HG03066 (cell line): ENCODE measurements around the gene CCM2.

ENCODE experiments used
- ATAC-seq: cut with Tn5 transposase; IDR thresholded peaks from one replicate; pipeline ENCODE4 v1.9.1; 2021; ENCODE audit warnings: low read depth; ENCODE audit not compliant: unreplicated experiment

Gene CCM2

GRCh38 chr7:45075871-45076796, 76.1 kb downstream of the CCM2 start:
- no peak for ATAC-seq

DNA sequence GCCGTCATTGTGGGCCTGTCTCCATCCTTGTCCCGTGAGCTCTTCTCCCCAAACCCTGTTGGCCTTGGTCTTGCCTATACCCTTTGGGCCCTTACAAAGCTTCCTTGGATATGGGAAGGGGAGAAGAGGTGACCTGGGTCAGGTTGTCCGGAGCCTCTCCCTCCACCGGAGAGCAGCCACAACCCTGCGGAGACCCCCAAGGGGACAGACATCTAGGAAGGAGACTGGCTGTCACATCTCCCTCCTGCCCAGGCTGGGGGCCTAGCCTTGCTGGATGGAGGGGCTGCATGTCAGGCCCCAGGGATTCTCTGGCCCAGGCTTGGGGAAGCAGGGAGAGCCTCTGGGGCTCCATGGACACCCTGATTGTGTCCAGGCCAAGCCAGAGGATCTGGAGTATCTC, 76.9 kb downstream of the CCM2 start:
- ATAC-seq: no peak

DNA sequence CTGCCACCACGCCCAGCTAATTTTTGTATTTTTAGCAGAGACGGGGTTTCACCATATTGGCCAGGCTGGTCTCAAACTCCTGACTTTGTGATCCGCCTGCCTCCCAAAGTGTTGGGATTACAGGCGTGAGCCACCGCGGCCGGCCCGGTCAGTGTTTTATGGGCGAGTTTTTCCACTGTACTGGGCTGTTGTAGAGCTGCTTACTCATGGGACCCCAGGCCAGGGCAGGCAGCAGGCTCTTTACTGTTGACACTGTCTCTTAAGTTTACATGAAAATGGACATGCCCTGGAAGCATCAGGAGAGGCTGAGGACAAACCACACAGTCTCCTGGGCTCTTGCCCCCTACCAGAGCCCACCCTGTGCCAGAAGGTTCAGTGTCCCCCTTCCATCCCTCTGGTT, 77.6 kb downstream of the CCM2 start:
- no peak for ATAC-seq

DNA sequence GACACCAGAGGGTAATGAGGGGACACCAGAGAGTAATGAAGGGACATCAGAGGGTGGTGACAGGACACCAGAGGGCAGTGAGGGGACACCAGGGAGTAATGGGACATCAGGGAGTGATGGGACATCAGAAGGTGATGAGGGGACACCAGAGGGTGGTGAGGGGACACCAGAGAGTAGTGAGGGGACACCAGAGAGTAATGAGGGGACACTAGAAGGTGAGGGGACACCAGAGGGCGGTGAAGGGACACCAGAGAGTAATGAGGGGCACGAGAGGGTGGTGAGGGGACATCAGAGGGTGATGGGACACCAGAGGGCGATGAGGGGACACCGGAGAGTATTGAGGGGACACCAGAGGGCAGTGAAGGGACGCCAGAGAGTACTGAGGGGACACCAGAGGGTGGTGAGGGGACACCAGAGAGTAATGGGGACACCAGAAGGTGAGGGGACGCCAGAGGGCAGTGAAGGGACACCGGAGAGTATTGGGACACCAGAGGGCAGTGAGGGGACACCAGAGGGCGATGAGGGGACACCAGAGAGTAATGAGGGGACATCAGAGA, 78.2 kb downstream of the CCM2 start:
- ATAC-seq: no peak

GRCh38 chr7:45080265-45080957, 80.4 kb downstream of the CCM2 start:
- no peak for ATAC-seq

- no peak for ATAC-seq
Measured at GRCh38 chr7:45080958-45081669, 81.1 kb downstream of the CCM2 start.

- ATAC-seq: no peak
Measured at GRCh38 chr7:45081670-45081974, 81.6 kb downstream of the CCM2 start.

- no peak for ATAC-seq
Measured at GRCh38 chr7:45082031-45082830, 82.2 kb downstream of the CCM2 start.

DNA sequence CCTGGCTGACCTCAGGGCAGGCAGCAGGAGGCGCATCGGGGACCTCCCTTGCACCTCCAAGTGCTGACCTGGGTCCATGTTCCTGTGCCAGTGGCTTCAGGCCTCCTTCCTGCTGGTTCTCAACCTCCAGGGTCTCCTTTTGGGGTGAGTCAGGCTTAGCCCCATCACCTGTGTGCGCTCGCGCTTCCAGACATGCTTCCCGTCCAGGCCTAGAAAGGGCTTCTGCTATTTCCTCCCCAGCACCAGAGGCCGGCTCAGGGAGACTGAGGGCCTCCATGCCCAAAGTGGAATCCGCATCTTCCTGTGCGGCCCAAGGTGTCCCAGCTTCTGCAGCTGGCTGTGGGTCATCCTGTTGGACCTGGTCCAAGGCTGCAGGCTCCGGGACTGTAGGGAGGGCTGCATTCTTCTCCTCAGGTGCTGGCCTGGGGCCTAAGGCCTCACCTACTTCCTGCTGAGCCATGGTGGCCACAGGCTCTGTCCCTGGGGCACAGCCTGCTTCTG, 82.9 kb downstream of the CCM2 start:
- no peak for ATAC-seq

GRCh38 chr7:45084336-45084735, 84.3 kb downstream of the CCM2 start:
- no peak for ATAC-seq

GRCh38 chr7:45084901-45085618, 85.1 kb downstream of the CCM2 start:
- no peak for ATAC-seq

DNA sequence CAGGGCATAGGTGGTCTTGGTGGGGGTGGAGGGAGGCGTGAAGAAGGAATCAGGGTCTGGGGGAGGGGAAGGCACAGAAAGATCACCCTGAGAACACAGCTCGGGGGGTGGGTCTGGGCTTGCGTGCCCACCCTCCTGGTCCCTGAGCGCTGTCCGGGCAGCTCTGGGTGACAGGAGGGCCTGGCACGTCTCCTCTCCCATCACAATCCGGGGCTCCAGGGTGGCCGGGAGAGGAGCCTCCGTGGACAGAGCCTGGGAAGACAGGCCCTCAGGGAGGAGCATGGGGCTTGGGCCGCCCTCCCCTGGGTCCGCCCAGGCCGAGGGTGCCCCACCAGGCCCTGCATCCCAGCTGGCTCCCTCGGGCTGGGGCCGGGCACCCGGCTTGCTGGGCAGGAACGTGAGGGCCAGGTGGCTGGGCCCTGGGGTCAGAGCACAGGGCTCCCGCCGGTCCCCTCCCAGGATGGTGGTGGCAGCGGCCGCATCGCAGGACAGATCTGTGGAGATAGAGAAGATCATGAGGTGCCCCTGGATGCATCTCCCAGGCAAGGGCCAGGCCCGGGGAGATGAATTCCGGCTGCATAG, 85.7 kb downstream of the CCM2 start:
- no peak for ATAC-seq

DNA sequence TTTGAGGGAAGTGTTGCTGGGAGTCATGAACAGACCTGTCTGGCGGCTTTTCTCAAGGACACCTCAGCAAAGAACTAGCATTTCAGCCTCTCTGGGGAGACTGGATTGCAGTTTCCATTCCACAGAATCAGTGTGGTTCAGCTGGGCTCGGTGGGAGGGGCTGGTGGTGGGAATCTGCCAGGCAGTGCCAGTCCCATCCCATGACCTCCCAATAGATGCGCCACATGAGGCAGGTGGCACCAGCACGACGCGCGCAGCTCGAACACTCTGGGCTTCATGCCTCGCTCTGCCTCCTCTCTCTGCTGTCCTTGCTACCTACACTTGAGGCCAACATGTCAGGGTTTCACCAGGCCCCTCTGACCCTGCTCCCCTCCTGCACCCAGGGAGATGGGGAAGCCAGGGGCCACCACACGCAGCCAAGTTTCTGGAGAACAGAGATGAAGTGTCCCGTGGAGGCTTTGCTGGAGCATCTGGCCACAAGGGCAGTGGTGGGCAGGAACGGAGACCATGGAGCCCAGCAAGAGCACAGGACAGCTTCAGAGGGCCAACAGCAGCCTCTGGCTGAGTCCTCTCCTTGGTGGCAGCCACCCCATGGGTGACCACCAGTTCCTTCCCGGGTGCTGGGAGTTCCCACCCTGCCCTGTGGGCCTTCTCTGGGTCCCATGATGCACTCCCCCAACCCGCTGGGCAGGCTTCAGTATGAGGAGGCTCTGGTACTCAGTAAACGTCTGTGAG, 86.5 kb downstream of the CCM2 start:
- ATAC-seq: no peak

DNA sequence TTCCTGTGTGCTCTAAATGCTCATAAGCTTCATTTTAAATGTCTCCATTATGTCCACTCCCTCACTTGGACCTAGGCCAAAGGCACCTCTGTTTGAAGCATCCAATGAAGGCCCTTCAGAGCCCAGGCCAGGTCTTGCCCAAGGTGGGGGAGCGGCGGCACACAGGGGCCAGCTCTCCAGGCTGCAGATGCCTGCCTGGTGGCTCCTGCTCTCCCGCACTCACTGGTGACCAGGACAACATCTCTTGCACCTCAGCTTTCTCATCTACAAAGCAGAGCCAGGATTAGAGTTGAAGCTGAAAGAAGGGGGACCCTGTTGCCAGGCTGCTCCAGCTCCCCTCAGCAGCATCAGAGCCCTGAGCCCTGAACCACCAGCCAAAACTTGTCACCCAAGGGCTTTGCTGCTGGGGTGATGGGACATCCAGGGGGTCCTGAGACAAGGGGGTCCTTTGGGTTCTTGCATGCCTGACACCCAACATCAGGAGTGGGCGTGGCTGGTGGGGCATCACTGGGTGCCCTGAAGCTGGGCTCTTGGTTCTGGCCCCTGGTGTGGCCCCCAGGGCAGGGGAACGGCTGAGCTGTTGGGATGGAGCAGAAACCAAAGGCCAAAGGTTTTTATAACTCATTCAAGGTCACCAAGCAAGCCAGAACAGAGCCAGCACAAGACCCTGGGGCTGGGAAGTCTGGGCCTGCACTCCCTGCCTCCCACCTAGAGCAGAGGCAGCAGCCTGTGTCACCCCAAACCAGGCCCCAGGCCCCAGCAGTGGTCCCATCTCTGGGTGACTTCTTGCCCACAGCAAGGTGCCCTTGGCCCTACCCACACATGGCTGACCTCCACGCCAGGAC, 87.5 kb downstream of the CCM2 start:
- no peak for ATAC-seq

- no peak for ATAC-seq
Measured at GRCh38 chr7:45088146-45088701, 88.2 kb downstream of the CCM2 start.

DNA sequence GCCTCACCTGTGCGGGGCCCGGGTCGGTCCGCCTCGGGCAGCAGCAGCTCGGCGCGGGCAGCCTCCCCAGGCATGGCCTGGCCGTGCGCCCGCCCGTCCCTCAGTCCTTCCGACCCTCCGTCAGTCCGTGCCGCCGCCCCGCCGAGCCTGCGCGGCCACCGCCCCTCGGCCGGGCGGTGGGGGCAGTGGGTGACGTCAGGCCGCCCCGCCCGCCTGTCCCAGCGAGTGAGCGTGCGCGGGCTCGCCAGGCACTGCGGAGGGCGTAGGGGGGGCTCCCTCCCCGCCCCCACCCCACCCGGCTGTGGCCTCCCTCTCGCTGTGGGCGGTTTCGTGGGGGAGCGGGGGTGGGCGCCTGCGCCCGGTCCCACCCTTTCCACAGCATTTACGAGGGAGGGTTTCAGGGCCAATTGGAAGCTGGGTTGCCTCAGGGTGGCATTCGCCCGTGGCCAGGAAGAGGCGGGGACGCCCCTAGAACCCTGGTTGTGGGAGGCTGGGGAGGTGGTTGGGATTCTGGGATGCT, 88.9 kb downstream of the CCM2 start, which contains the start of gene NACAD:
Gene NACAD (minus strand): TSS at position 149 of the 520 bp plus-strand sequence. CDS start 75 bp downstream, at position 74.
- ATAC-seq: no peak

- ATAC-seq: no peak
Measured at GRCh38 chr7:45089341-45089891, 89.4 kb downstream of the CCM2 start.
